Measurements from ENCODE around the gene GALNT3.

Gene GALNT3

DNA sequence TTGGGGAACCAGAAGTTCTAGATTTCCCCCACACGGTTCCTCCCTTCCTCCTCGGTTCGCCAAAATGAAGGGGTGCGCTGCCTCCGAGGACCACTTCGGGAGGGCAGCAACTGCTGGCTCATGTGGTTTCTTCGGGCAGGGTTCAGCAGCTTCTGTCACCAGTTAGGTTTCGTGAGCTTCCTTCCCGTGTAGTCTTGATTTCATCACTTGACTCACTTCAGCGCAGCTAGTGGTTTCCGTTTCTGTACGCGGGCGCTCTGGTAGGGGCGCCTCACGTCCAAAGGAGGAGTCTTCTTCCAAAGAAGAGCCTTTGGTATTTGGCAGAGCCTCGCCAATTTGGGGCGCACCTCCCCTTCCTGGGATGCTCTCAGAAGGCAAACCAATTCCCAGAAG is 485 bp upstream of the GALNT3 start:
- DNase-seq = peak; percentile 93
- peak overlapping the region; percentile 91 for H3K4me2 ChIP-seq (ENCODE audit: low read depth, low read length)
- no peaks in the 10 kb centered on the region for H3K27me3 ChIP-seq (replicated peaks; ENCODE audit: insufficient read depth, low read length)
- no peaks in the 10 kb centered on the region for H3K9me3 ChIP-seq (replicated peaks; ENCODE audit: insufficient read depth, low read length)
- H4K20me1 ChIP-seq (ENCODE audit: insufficient read depth, low read length) = no peaks in the 10 kb centered on the region
- H3K36me3 ChIP-seq (replicated peaks; ENCODE audit: insufficient read depth, low read length) = no peaks in the 10 kb centered on the region
- peaks cover 14% of the 10 kb centered on the region for H3K4me1 ChIP-seq (ENCODE audit: low read length)
- peak overlapping the region; percentile 100 for H3K27ac ChIP-seq (ENCODE audit: low read length)
- H3K9ac ChIP-seq (ENCODE audit: low read length) = peak overlapping the region; percentile 96
- TF ChIP-seq EZH2phosphoT487 (IDR thresholded peaks at IDR 0.05; ENCODE audit: low read length) = no peak
- TF ChIP-seq, protein P1, sequence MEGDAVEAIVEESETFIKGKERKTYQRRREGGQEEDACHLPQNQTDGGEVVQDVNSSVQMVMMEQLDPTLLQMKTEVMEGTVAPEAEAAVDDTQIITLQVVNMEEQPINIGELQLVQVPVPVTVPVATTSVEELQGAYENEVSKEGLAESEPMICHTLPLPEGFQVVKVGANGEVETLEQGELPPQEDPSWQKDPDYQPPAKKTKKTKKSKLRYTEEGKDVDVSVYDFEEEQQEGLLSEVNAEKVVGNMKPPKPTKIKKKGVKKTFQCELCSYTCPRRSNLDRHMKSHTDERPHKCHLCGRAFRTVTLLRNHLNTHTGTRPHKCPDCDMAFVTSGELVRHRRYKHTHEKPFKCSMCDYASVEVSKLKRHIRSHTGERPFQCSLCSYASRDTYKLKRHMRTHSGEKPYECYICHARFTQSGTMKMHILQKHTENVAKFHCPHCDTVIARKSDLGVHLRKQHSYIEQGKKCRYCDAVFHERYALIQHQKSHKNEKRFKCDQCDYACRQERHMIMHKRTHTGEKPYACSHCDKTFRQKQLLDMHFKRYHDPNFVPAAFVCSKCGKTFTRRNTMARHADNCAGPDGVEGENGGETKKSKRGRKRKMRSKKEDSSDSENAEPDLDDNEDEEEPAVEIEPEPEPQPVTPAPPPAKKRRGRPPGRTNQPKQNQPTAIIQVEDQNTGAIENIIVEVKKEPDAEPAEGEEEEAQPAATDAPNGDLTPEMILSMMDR (IDR thresholded peaks at IDR 0.05; ENCODE audit: low read length) = no peak
- no peak for TF ChIP-seq EZH2 (optimal IDR thresholded peaks at IDR 0.05; ENCODE audit: low read depth, low read length)
- no peaks in the 10 kb centered on the region for H3K9me2 ChIP-seq (replicated peaks; ENCODE audit: insufficient read depth, low read length)
- peaks cover 39% of the 10 kb centered on the region for H3K79me2 ChIP-seq (ENCODE audit: low read length)
- peak overlapping the region; percentile 84 for H3K4me3 ChIP-seq (ENCODE audit: low read length)
- peak overlapping the region; percentile 74 for H2AFZ ChIP-seq (ENCODE audit: low read length)
- peaks cover 16% of the 10 kb centered on the region; the same call in 1 of the 2 replicates for H3F3A ChIP-seq (ENCODE audit: insufficient read depth, low read length)

DNA sequence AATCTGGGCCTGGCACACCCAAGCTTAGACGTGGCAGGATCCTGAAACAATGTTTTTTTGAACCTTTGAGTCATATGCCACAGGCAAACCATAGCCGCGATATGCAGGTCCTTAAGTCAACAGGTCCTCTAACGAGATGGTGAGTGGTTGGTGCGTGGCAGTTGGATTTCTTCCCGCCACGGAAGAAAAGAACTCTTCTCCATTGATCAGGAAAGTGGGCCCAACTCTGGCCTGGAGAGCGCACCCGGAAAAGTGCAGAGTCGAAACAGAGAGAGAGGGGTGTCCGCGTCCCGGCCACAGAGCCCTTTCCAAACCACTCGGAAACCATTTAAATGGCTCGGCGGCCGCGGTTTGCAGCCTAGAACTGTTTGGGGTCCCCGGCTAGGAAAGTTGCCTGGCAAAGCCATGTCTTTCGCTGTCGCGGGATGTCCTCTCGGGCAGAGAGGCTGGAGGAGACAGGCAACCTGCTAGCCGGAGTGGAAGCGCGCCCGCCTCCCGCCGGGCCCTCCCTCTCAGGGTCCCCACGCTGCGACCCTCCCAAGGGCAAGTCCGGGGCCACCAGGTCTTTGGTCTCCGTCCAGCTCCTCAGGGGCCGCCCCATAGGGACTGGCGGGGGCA is 777 bp downstream of the GALNT3 start:
- no peaks in the 10 kb centered on the region for H3K36me3 ChIP-seq (replicated peaks; ENCODE audit: insufficient read depth, low read length)
- H3K9me3 ChIP-seq (replicated peaks; ENCODE audit: insufficient read depth, low read length) = no peaks in the 10 kb centered on the region
- peak overlapping the region; percentile 84 for H3K4me3 ChIP-seq (ENCODE audit: low read length)
- no peaks in the 10 kb centered on the region for H3K27me3 ChIP-seq (replicated peaks; ENCODE audit: insufficient read depth, low read length)
- peaks cover 52% of the 10 kb centered on the region for H3K79me2 ChIP-seq (ENCODE audit: low read length)
- H3K9me2 ChIP-seq (replicated peaks; ENCODE audit: insufficient read depth, low read length) = no peaks in the 10 kb centered on the region
- peak overlapping the region; percentile 91 for H3K4me2 ChIP-seq (ENCODE audit: low read depth, low read length)
- H3F3A ChIP-seq (ENCODE audit: insufficient read depth, low read length) = peaks cover 16% of the 10 kb centered on the region; the same call in 1 of the 2 replicates
- DNase-seq = no peak
- H3K27ac ChIP-seq (ENCODE audit: low read length) = peak overlapping the region; percentile 100
- no peaks in the 10 kb centered on the region for H4K20me1 ChIP-seq (ENCODE audit: insufficient read depth, low read length)
- TF ChIP-seq EZH2phosphoT487 (IDR thresholded peaks at IDR 0.05; ENCODE audit: low read length) = no peak
- no peak for TF ChIP-seq EZH2 (optimal IDR thresholded peaks at IDR 0.05; ENCODE audit: low read depth, low read length)
- TF ChIP-seq, protein P1 (IDR thresholded peaks at IDR 0.05; ENCODE audit: low read length) = no peak
- H3K9ac ChIP-seq (ENCODE audit: low read length) = peak overlapping the region; percentile 96
- peaks cover 14% of the 10 kb centered on the region for H3K4me1 ChIP-seq (ENCODE audit: low read length)
- peak overlapping the region; percentile 74; the same call in 1 of the 2 replicates for H2AFZ ChIP-seq (ENCODE audit: low read length)

DNA sequence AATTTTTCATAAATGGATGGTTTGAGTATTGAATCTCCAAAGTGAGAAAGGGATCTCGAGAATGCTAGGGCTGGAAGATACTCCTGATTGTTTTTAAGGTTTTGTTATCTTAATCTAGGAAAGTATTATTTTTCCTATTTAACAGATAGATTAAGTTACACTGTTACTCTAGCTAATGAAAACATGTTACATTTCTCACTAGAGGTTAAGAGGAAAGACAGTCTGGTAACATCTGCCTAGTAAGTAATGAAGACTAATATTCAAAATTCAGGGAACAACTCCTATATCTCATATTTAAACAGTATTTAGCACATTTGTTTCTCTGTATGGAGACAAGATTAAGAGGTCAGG is 2.0 kb downstream of the GALNT3 start:
- H2AFZ ChIP-seq (ENCODE audit: low read length) = no peak overlapping the region
- no peaks in the 10 kb centered on the region for H3K9me3 ChIP-seq (replicated peaks; ENCODE audit: insufficient read depth, low read length)
- H3K9me2 ChIP-seq (replicated peaks; ENCODE audit: insufficient read depth, low read length) = no peaks in the 10 kb centered on the region
- no peaks in the 10 kb centered on the region for H4K20me1 ChIP-seq (ENCODE audit: insufficient read depth, low read length)
- TF ChIP-seq, protein P1 (IDR thresholded peaks at IDR 0.05; ENCODE audit: low read length) = no peak
- no peak for TF ChIP-seq EZH2 (optimal IDR thresholded peaks at IDR 0.05; ENCODE audit: low read depth, low read length)
- no peak for TF ChIP-seq EZH2phosphoT487 (IDR thresholded peaks at IDR 0.05; ENCODE audit: low read length)
- no peak for DNase-seq
- no peaks in the 10 kb centered on the region for H3K36me3 ChIP-seq (replicated peaks; ENCODE audit: insufficient read depth, low read length)
- H3K27me3 ChIP-seq (replicated peaks; ENCODE audit: insufficient read depth, low read length) = no peaks in the 10 kb centered on the region
- no peak overlapping the region for H3K9ac ChIP-seq (ENCODE audit: low read length)
- H3K4me2 ChIP-seq (ENCODE audit: low read depth, low read length) = no peak overlapping the region
- H3K27ac ChIP-seq (ENCODE audit: low read length) = no peak overlapping the region
- peaks cover 61% of the 10 kb centered on the region for H3K79me2 ChIP-seq (ENCODE audit: low read length)
- peaks cover 16% of the 10 kb centered on the region; the same call in 1 of the 2 replicates for H3F3A ChIP-seq (ENCODE audit: insufficient read depth, low read length)
- H3K4me1 ChIP-seq (ENCODE audit: low read length) = peaks cover 14% of the 10 kb centered on the region
- no peak overlapping the region for H3K4me3 ChIP-seq (ENCODE audit: low read length)
